GM06990 (cell line): ENCODE results near the gene FAH.

Experiments
- DNase-seq: peaks from one replicate; pipeline ENCODE4 v3.0.0-alpha.2; 2011; ENCODE audit not compliant: insufficient read length; ENCODE audit errors: extremely low read depth
- H3K27me3 ChIP-seq: replicated peaks from 2 replicates; pipeline ENCODE4 v1.6.0; 2011; ENCODE audit warnings: low read length; ENCODE audit not compliant: control insufficient read depth, insufficient read depth
- H3K36me3 ChIP-seq: 2 replicates; pipeline ENCODE4 v1.5.1; 2011; ENCODE audit warnings: low read length; ENCODE audit not compliant: control insufficient read depth, insufficient read depth
- H3K4me3 ChIP-seq: replicated peaks from 2 replicates; pipeline ENCODE4 v1.5.1; 2011; ENCODE audit warnings: low read depth, mild to moderate bottlenecking, control low read depth, low read length
- CTCF ChIP-seq: IDR thresholded peaks from 2 replicates; pipeline ENCODE4 v1.5.1; 2011; ENCODE audit warnings: low read length, control low read depth, mild to moderate bottlenecking, inconsistent platforms; ENCODE audit not compliant: insufficient read depth, poor library complexity, severe bottlenecking

FAH gene

GRCh38 chr15:80191897-80192595 is 39.2 kb downstream of the FAH start:
- Histone ChIP-seq H3K27me3 (no peaks in the 10 kb centered on the region), H3K36me3 (peaks cover 3% of the 10 kb centered on the region; the same call in 1 of the 2 replicates), H3K4me3 (no peak overlapping the region)
- no peak for DNase-seq
- no peak for TF ChIP-seq CTCF

DNA sequence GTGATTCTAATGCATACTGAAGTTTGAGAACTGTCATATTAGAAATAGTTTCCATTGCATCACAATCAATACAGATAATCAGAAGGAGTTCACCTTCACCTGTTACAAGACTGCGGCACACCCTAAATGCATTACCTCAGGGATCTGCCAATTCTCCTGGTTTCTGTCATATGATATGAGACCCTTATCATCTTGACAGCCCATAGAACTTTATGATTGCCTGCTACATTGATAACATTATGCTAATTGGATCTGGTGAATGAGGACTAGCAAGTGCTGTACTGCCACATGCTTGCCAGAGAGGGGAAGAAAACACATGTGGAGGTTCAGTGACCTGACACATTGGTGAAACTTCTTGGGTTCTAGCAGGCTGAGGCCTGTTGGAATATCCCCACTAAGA is 41.4 kb downstream of the FAH start:
- H3K4me3 ChIP-seq = no peak overlapping the region
- TF ChIP-seq CTCF = no peak
- DNase-seq = no peak

DNA sequence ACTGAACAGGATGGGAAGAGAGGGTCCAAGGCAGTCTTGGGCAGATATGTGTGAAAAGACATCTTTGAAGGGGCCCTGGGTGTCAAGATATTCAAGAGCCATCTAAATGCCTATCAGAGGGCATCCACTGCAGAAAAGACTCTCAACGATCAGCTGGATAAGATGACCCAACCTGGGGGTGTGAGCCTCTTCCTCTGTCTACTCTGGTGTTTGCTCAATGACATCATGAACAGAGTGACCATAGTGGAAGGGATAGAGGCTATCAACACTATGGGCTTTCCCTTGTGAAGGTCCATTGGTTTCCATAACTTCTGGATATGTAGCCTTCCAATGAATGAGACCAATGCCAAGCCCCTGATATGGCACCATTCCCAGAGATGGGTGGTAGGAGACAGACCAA is 42.1 kb downstream of the FAH start:
- no peak for TF ChIP-seq CTCF
- Histone ChIP-seq H3K4me3 (no peak overlapping the region), H3K36me3 (no peaks in the 10 kb centered on the region), H3K27me3 (no peaks in the 10 kb centered on the region; the same call in 1 of the 2 replicates)
- no peak for DNase-seq

More for the DNA sequence above, 41.4 kb downstream of the FAH start:
- H3K36me3 ChIP-seq = no peaks in the 10 kb centered on the region; the same call in 1 of the 2 replicates
- no peaks in the 10 kb centered on the region; the same call in 1 of the 2 replicates for H3K27me3 ChIP-seq

DNA sequence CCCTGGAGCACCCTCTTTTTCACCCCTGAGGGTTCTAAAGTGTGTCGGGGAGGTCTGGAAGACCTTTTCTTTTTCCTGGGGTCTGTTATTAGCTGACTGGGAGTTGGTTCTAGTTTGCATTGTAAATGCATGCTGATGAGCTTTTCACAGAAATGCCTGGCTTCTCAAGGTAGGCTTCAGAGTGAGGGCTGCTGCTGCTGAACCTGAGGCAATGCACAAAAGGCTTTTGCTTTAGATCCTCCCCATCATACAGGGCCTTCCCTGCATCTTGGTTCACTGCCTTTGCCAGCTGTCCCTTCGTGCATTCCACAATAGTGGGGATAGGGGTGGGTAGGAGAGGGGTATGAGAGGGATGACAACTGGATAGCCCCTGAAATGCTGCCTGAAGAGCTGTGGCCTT is 46.6 kb downstream of the FAH start:
- no peaks in the 10 kb centered on the region; the same call in none of the 2 replicates for H3K27me3 ChIP-seq
- H3K4me3 ChIP-seq = no peak overlapping the region
- no peak for TF ChIP-seq CTCF
- DNase-seq = no peak
- H3K36me3 ChIP-seq = no peaks in the 10 kb centered on the region

DNA sequence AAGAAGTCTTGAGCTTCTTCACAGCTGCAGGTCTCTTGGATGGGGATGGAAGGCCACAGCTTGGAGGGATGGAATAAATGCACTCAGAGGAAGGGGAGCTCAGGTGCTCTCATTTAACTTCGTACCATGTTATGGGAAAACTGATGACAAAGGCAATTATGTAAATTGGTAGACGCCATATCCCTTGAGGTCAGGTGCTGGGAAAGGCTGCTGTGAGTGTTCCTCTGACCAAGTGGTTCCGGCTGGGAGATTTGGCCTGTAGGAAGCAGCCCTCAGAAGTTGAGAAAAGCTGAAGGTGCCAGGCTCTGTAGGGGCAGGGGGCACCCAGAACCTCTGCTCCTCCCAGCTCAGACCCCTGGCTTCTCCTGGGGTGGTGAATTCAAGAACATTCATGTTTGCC is 47.1 kb downstream of the FAH start:
- H3K4me3 ChIP-seq = no peak overlapping the region
- no peak for TF ChIP-seq CTCF
- H3K36me3 ChIP-seq = no peaks in the 10 kb centered on the region
- no peak for DNase-seq
- H3K27me3 ChIP-seq = no peaks in the 10 kb centered on the region; the same call in none of the 2 replicates
